HL-60/S4 treated with retinoic acid at 250 ng/mL for 4 days and 3 days (cell line): ENCODE data around the gene SHISA8.
"Not testable (repeated sequence)": the region's sequence is repeated elsewhere in the genome, so short reads cannot be mapped to it uniquely, and the experiment has no call there.

Source experiments
- in situ Hi-C: fragments of 300-500 bp; cut with MboI; formaldehyde crosslinking; loops from 2 replicates; pipeline ENCODE4 v1.7.0; 2022; ENCODE audit warnings: low sequenced_read_pairs

Gene SHISA8

GRCh38 chr22:41900652-41901312 is 14.1 kb downstream of the SHISA8 start:
- in situ Hi-C loops, result no loop called here

- in situ Hi-C loops, result no loop called here
These were observed 14.8 kb downstream of the SHISA8 start for GRCh38 chr22:41899992-41900651.

GRCh38 chr22:41899110-41899509 is 15.8 kb downstream of the SHISA8 start:
- in situ Hi-C loops, result no loop called here

- in situ Hi-C loops, result no loop called here
These were observed 16.2 kb downstream of the SHISA8 start for GRCh38 chr22:41898645-41899044.

GRCh38 chr22:41893591-41894375 is 21.1 kb downstream of the SHISA8 start:
- in situ Hi-C loops, result no loop called here

- in situ Hi-C loops, result no loop called here
These were observed 22.2 kb downstream of the SHISA8 start for GRCh38 chr22:41892721-41893120.

GRCh38 chr22:41891407-41891806 is 23.5 kb downstream of the SHISA8 start:
- in situ Hi-C loops, result no loop called here

GRCh38 chr22:41888627-41889200 is 26.2 kb downstream of the SHISA8 start:
- in situ Hi-C loops, result no loop called here

- in situ Hi-C loops, result no loop called here
These were observed 29.4 kb downstream of the SHISA8 start for GRCh38 chr22:41885516-41885915.

GRCh38 chr22:41885116-41885515 is 29.8 kb downstream of the SHISA8 start:
- in situ Hi-C loops, result no loop called here

GRCh38 chr22:41883400-41883799 is 31.5 kb downstream of the SHISA8 start:
- in situ Hi-C loops, result no loop called here

GRCh38 chr22:41880653-41881052 is 34.2 kb downstream of the SHISA8 start:
- in situ Hi-C loops, result no loop called here

- in situ Hi-C loops, result no loop called here
These were observed 38.2 kb downstream of the SHISA8 start for GRCh38 chr22:41876675-41877074.

GRCh38 chr22:41876275-41876674 is 38.6 kb downstream of the SHISA8 start:
- in situ Hi-C loops, result no loop called here

GRCh38 chr22:41875531-41876270 is 39.2 kb downstream of the SHISA8 start:
- in situ Hi-C loops, result no loop called here

GRCh38 chr22:41874090-41874489 is 40.8 kb downstream of the SHISA8 start:
- in situ Hi-C loops, result no loop called here

- in situ Hi-C loops, result no loop called here
These were observed 41.5 kb downstream of the SHISA8 start for GRCh38 chr22:41873391-41873790.

- in situ Hi-C loops, result no loop called here
These were observed 44.1 kb downstream of the SHISA8 start for GRCh38 chr22:41870786-41871185.

GRCh38 chr22:41870081-41870480 is 44.8 kb downstream of the SHISA8 start:
- in situ Hi-C loops, result not testable (repeated sequence)

GRCh38 chr22:41868556-41868955 is 46.3 kb downstream of the SHISA8 start:
- in situ Hi-C loops, result no loop called here

GRCh38 chr22:41863472-41863871 is 51.4 kb downstream of the SHISA8 start:
- in situ Hi-C loops, result no loop called here
